ENCODE measurements around the gene PHF2. TPM values are rescaled to one million over a fixed set of nuclear protein-coding genes. Genes with fewer than 3 reads are reported as not detected.
A peak's percentile ranks its signal among the peaks of the same experiment; 100 is the strongest.

PHF2 gene
- total RNA-seq, 1 experiment from 2014 or later: 11.6 TPM

DNA sequence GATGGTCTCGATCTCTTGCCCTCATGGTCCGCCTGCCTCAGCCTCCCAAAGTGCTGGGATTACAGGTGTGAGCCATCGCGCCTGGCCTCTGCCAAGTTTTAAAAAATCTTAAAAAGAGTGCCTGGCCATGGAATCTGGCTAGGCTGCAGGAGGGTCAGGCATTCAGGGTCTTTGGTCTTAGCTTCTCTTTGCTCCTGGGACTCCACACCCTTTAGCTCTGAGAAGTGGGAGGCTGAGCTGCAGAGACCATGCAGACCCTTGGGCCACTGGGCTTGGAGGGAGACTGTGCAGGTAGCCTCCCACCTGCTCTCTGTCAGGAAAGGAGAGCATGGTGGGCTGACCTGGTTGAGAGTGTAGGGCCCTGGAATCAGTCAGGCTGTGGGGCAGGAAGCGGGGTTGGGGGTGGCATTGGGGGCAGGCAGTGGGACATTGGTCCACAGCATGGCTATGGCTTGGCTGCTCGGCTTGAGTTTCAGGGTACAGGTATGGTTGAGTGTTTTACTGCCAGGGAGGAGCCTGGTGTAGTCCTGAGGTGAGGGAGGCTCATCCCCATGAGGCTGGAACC is 20.8 kb downstream of the PHF2 start:
- no peaks in the 10 kb centered on the region; the same call in 1 of the 2 replicates for H3K27me3 Mint-ChIP-seq (ENCODE audit: low read depth)
- no peak for DNase-seq (ENCODE audit: low spot score)
- peaks cover 65% of the 10 kb centered on the region for H3K4me1 Mint-ChIP-seq
- no peak overlapping the region; the same call in 1 of the 2 replicates for H3K27ac Mint-ChIP-seq
- no peak for ATAC-seq
- H3K36me3 Mint-ChIP-seq: no peaks in the 10 kb centered on the region
- no peak overlapping the region for H3K4me3 Mint-ChIP-seq
- ChIA-PET POLR2A (interaction anchor here (0.7 kb wide), 1 partner anchor 300 kb away, joined by 3 read pairs; no protein-coding TSS in a partner anchor), CTCF (interaction anchor here (1.3 kb wide), 1 partner anchor 30 kb away, joined by 3 read pairs; no protein-coding TSS in a partner anchor)
- no peak for TF ChIP-seq KAT7 (CRISPR knock-in tag; IDR thresholded peaks at IDR 0.05; ENCODE audit: borderline replicate concordance)
- no peaks in the 10 kb centered on the region for H3K9me3 Mint-ChIP-seq

DNA sequence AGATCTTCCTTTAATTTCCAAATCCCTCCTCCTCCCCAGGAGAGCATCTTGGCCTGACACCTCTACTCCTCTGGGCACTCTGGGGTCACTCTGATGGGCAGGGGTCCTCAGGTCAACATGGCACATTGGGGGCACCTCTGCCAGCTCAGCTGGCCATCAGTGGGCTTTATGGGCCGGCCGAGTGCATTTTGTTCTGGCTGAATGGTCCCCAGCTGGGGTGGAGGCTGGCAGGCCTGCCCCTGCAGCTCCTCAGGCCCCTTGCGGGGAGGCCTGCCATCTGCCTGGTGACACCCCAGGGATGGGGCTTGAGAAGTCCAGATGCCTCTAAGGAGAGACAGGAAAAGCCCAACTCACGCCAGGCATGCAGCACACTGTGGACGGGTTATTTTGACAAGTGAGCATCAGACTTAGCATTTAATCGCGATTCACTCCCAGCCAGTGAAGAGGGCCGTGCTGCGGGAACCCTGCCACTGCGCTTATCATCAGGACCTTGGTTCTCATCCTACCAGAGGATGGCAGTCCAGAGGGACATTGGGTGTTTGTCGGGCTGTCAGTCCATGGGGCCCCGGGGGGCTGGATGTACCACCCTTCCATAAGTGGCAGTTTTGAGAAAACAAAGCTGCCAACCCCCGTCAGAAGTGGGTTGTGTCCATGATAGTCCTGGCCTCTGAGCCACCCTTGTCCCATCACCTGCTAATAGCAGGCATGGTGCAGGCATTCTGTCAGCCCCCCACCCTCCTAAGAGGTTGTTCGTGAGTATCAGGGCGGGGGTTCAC is 21.7 kb downstream of the PHF2 start:
- no peaks in the 10 kb centered on the region for H3K36me3 Mint-ChIP-seq
- H3K4me3 Mint-ChIP-seq: no peak overlapping the region
- H3K4me1 Mint-ChIP-seq: peaks cover 64% of the 10 kb centered on the region
- ATAC-seq (no peak), DNase-seq (ENCODE audit: low spot score) (peak; percentile 6)
- CTCF ChIA-PET: interaction anchor here (1.3 to 2.7 kb wide), 3 partner anchors 16 to 32 kb away, joined by 3 to 14 read pairs (median 3); no protein-coding TSS in a partner anchor
- no peaks in the 10 kb centered on the region for H3K9me3 Mint-ChIP-seq
- H3K27me3 Mint-ChIP-seq (ENCODE audit: low read depth): no peaks in the 10 kb centered on the region; the same call in 1 of the 2 replicates
- TF ChIP-seq GTF2I (CRISPR knock-in tag; conservative IDR thresholded peaks at IDR 0.05): no peak
- peak overlapping the region; percentile 20; the same call in 1 of the 2 replicates for H3K27ac Mint-ChIP-seq
- POLR2A ChIA-PET: no interaction called here

DNA sequence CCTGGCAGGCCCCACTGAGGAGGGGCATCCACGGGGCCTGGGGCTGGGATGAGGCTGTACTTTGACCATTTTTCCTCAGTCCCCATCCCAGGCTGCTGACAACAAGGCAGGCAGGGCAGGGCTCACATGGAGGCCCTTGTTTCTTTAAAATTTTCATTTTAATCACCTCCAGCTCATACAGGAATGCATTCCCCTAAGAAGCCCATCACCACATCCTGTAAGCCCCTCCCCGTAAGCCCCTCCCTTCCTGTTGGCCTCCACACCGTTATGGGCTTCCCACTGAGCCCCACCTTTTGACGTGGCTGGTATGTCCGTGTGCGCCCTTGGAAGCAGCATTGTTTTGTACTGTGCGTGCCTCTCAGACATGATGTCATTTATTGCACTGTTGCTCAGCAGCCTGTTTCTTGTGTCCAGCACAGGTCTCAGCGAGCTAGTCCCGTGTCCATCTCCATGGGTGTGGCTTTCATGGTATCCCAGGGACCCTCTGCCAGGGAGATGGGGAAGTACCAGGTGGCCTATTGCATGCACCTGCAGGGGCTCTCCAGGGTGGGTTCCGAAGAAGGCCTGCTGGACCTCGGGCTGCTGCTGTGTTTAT is 22.4 kb downstream of the PHF2 start:
- Mint-ChIP-seq H3K27me3 (ENCODE audit: low read depth) (no peaks in the 10 kb centered on the region; the same call in 1 of the 2 replicates), H3K4me3 (no peak overlapping the region), H3K4me1 (peaks cover 61% of the 10 kb centered on the region), H3K27ac (no peak overlapping the region), H3K36me3 (no peaks in the 10 kb centered on the region), H3K9me3 (no peaks in the 10 kb centered on the region)
- peak; percentile 9 for DNase-seq (ENCODE audit: low spot score)
- POLR2A ChIA-PET: no interaction called here
- CTCF ChIA-PET: interaction anchor here (1.3 to 2.7 kb wide), 3 partner anchors 17 to 33 kb away, joined by 3 to 14 read pairs (median 6); no protein-coding TSS in a partner anchor
- ATAC-seq: no peak
- TF ChIP-seq, protein P1, sequence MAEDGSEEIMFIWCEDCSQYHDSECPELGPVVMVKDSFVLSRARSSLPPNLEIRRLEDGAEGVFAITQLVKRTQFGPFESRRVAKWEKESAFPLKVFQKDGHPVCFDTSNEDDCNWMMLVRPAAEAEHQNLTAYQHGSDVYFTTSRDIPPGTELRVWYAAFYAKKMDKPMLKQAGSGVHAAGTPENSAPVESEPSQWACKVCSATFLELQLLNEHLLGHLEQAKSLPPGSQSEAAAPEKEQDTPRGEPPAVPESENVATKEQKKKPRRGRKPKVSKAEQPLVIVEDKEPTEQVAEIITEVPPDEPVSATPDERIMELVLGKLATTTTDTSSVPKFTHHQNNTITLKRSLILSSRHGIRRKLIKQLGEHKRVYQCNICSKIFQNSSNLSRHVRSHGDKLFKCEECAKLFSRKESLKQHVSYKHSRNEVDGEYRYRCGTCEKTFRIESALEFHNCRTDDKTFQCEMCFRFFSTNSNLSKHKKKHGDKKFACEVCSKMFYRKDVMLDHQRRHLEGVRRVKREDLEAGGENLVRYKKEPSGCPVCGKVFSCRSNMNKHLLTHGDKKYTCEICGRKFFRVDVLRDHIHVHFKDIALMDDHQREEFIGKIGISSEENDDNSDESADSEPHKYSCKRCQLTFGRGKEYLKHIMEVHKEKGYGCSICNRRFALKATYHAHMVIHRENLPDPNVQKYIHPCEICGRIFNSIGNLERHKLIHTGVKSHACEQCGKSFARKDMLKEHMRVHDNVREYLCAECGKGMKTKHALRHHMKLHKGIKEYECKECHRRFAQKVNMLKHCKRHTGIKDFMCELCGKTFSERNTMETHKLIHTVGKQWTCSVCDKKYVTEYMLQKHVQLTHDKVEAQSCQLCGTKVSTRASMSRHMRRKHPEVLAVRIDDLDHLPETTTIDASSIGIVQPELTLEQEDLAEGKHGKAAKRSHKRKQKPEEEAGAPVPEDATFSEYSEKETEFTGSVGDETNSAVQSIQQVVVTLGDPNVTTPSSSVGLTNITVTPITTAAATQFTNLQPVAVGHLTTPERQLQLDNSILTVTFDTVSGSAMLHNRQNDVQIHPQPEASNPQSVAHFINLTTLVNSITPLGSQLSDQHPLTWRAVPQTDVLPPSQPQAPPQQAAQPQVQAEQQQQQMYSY (CRISPR knock-in tag; IDR thresholded peaks at IDR 0.05): no peak
- TF ChIP-seq, protein P2, sequence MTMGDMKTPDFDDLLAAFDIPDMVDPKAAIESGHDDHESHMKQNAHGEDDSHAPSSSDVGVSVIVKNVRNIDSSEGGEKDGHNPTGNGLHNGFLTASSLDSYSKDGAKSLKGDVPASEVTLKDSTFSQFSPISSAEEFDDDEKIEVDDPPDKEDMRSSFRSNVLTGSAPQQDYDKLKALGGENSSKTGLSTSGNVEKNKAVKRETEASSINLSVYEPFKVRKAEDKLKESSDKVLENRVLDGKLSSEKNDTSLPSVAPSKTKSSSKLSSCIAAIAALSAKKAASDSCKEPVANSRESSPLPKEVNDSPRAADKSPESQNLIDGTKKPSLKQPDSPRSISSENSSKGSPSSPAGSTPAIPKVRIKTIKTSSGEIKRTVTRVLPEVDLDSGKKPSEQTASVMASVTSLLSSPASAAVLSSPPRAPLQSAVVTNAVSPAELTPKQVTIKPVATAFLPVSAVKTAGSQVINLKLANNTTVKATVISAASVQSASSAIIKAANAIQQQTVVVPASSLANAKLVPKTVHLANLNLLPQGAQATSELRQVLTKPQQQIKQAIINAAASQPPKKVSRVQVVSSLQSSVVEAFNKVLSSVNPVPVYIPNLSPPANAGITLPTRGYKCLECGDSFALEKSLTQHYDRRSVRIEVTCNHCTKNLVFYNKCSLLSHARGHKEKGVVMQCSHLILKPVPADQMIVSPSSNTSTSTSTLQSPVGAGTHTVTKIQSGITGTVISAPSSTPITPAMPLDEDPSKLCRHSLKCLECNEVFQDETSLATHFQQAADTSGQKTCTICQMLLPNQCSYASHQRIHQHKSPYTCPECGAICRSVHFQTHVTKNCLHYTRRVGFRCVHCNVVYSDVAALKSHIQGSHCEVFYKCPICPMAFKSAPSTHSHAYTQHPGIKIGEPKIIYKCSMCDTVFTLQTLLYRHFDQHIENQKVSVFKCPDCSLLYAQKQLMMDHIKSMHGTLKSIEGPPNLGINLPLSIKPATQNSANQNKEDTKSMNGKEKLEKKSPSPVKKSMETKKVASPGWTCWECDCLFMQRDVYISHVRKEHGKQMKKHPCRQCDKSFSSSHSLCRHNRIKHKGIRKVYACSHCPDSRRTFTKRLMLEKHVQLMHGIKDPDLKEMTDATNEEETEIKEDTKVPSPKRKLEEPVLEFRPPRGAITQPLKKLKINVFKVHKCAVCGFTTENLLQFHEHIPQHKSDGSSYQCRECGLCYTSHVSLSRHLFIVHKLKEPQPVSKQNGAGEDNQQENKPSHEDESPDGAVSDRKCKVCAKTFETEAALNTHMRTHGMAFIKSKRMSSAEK (CRISPR knock-in tag; IDR thresholded peaks at IDR 0.05; ENCODE audit: borderline replicate concordance): no peak
- no peak for TF ChIP-seq ZNF317 (CRISPR knock-in tag; IDR thresholded peaks at IDR 0.05; ENCODE audit: borderline replicate concordance, low read depth)
- TF ChIP-seq, protein P3, sequence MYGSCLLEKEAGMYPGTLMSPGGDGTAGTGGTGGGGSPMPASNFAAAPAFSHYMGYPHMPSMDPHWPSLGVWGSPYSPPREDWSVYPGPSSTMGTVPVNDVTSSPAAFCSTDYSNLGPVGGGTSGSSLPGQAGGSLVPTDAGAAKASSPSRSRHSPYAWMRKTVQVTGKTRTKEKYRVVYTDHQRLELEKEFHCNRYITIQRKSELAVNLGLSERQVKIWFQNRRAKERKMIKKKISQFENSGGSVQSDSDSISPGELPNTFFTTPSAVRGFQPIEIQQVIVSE (CRISPR knock-in tag; IDR thresholded peaks at IDR 0.05; ENCODE audit: borderline replicate concordance): no peak
- TF ChIP-seq CREB1 (CRISPR knock-in tag; IDR thresholded peaks at IDR 0.05): no peak
- TF ChIP-seq GABPB1 (CRISPR knock-in tag; IDR thresholded peaks at IDR 0.05): no peak
- TF ChIP-seq, protein P4, sequence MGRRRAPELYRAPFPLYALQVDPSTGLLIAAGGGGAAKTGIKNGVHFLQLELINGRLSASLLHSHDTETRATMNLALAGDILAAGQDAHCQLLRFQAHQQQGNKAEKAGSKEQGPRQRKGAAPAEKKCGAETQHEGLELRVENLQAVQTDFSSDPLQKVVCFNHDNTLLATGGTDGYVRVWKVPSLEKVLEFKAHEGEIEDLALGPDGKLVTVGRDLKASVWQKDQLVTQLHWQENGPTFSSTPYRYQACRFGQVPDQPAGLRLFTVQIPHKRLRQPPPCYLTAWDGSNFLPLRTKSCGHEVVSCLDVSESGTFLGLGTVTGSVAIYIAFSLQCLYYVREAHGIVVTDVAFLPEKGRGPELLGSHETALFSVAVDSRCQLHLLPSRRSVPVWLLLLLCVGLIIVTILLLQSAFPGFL (CRISPR knock-in tag; IDR thresholded peaks at IDR 0.05; ENCODE audit: borderline replicate concordance): no peak
- TF ChIP-seq, protein P5, sequence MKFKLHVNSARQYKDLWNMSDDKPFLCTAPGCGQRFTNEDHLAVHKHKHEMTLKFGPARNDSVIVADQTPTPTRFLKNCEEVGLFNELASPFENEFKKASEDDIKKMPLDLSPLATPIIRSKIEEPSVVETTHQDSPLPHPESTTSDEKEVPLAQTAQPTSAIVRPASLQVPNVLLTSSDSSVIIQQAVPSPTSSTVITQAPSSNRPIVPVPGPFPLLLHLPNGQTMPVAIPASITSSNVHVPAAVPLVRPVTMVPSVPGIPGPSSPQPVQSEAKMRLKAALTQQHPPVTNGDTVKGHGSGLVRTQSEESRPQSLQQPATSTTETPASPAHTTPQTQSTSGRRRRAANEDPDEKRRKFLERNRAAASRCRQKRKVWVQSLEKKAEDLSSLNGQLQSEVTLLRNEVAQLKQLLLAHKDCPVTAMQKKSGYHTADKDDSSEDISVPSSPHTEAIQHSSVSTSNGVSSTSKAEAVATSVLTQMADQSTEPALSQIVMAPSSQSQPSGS (CRISPR knock-in tag; IDR thresholded peaks at IDR 0.05; ENCODE audit: borderline replicate concordance, low read depth): no peak
- TF ChIP-seq CREM (CRISPR knock-in tag; IDR thresholded peaks at IDR 0.05): no peak
- no peak for TF ChIP-seq ZNF671 (CRISPR knock-in tag; IDR thresholded peaks at IDR 0.05)
- TF ChIP-seq HMGA2 (CRISPR knock-in tag; IDR thresholded peaks at IDR 0.05): no peak
- TF ChIP-seq, protein P6, sequence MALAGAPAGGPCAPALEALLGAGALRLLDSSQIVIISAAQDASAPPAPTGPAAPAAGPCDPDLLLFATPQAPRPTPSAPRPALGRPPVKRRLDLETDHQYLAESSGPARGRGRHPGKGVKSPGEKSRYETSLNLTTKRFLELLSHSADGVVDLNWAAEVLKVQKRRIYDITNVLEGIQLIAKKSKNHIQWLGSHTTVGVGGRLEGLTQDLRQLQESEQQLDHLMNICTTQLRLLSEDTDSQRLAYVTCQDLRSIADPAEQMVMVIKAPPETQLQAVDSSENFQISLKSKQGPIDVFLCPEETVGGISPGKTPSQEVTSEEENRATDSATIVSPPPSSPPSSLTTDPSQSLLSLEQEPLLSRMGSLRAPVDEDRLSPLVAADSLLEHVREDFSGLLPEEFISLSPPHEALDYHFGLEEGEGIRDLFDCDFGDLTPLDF (CRISPR knock-in tag; IDR thresholded peaks at IDR 0.05): no peak
- no peak for TF ChIP-seq RELA (CRISPR knock-in tag; IDR thresholded peaks at IDR 0.05; ENCODE audit: borderline replicate concordance)
